HFFc6 (cell line): ENCODE results near the gene MSI2. TPM values are rescaled to one million over a fixed set of nuclear protein-coding genes. Genes with fewer than 3 reads are reported as not detected.

ENCODE experiments used
- DNase-seq: peaks from one replicate; pipeline ENCODE4 v3.0.0-alpha.2; 2018
- H3K27ac Mint-ChIP-seq: 2 replicates; pipeline ENCODE4 v1.8.0; 2020; ENCODE audit warnings: mild to moderate bottlenecking, mixed read lengths
- H3K27me3 Mint-ChIP-seq: 2 replicates; pipeline ENCODE4 v1.8.0; 2021; ENCODE audit warnings: mild to moderate bottlenecking, moderate library complexity, mixed read lengths; ENCODE audit not compliant: insufficient read depth
- H3K36me3 Mint-ChIP-seq: 2 replicates; pipeline ENCODE4 v1.8.0; 2021; ENCODE audit warnings: low read depth, mixed read lengths
- H3K4me1 Mint-ChIP-seq: 2 replicates; pipeline ENCODE4 v1.8.0; 2020; ENCODE audit warnings: low read depth, mixed read lengths
- H3K4me3 Mint-ChIP-seq: 2 replicates; pipeline ENCODE4 v1.8.0; 2020; ENCODE audit warnings: mild to moderate bottlenecking, moderate library complexity, mixed read lengths
- H3K9me3 Mint-ChIP-seq: 2 replicates; pipeline ENCODE4 v1.8.0; 2020; ENCODE audit warnings: mild to moderate bottlenecking, mixed read lengths
- CTCF ChIP-seq: fragments of 200-600 bp; sonication (generic); IDR thresholded peaks from 2 replicates; pipeline ENCODE4 v1.5.0; 2021; ENCODE audit warnings: antibody characterized with exemption, mild to moderate bottlenecking
- total RNA-seq, 6 experiments: library from RNA; stranded (reverse); fragmentation: NEBNext Ultra II Directional; extraction: Animal tissue kit (Norgen Biotek cat#: 25700); gene quantifications; 2 replicates in 1 of 6; 3 replicates in 5 of 6; pipeline ENCODE4 v1.2.3, GENCODE V29; 2021

Gene MSI2
- total RNA-seq, 6 experiments from 2014 or later, result 53.5 to 71.7 (median 55.0) TPM

- no peak for DNase-seq
- peaks cover 32% of the 10 kb centered on the region for H3K4me1 Mint-ChIP-seq
- peaks cover 2% of the 10 kb centered on the region for H3K27me3 Mint-ChIP-seq
- H3K27ac Mint-ChIP-seq, result no peak overlapping the region; the same call in 1 of the 2 replicates
- H3K36me3 Mint-ChIP-seq, result peaks cover 22% of the 10 kb centered on the region
- no peak for TF ChIP-seq CTCF
- H3K4me3 Mint-ChIP-seq, result no peak overlapping the region
- peaks cover 5% of the 10 kb centered on the region; the same call in 1 of the 2 replicates for H3K9me3 Mint-ChIP-seq
Observed at GRCh38 chr17:57375040-57375769, 118.9 kb downstream of the MSI2 start.

GRCh38 chr17:57375770-57376225 is 119.5 kb downstream of the MSI2 start:
- Mint-ChIP-seq H3K9me3 (peaks cover 5% of the 10 kb centered on the region; the same call in 1 of the 2 replicates), H3K4me3 (no peak overlapping the region), H3K27ac (no peak overlapping the region), H3K4me1 (peaks cover 26% of the 10 kb centered on the region), H3K27me3 (peaks cover 2% of the 10 kb centered on the region), H3K36me3 (peaks cover 22% of the 10 kb centered on the region)
- no peak for DNase-seq
- TF ChIP-seq CTCF, result no peak

- Mint-ChIP-seq H3K4me1 (peaks cover 18% of the 10 kb centered on the region), H3K36me3 (peaks cover 22% of the 10 kb centered on the region), H3K9me3 (peaks cover 5% of the 10 kb centered on the region; the same call in 1 of the 2 replicates), H3K27ac (no peak overlapping the region), H3K4me3 (no peak overlapping the region), H3K27me3 (peaks cover 2% of the 10 kb centered on the region)
- DNase-seq, result no peak
- TF ChIP-seq CTCF, result no peak
Observed at GRCh38 chr17:57377094-57377493, 120.8 kb downstream of the MSI2 start.

GRCh38 chr17:57379237-57379894 is 123.0 kb downstream of the MSI2 start:
- no peak overlapping the region for H3K27ac Mint-ChIP-seq
- DNase-seq, result no peak
- peaks cover 2% of the 10 kb centered on the region for H3K27me3 Mint-ChIP-seq
- no peaks in the 10 kb centered on the region; the same call in 1 of the 2 replicates for H3K9me3 Mint-ChIP-seq
- no peak overlapping the region for H3K4me3 Mint-ChIP-seq
- peaks cover 10% of the 10 kb centered on the region for H3K36me3 Mint-ChIP-seq
- no peak for TF ChIP-seq CTCF
- H3K4me1 Mint-ChIP-seq, result peaks cover 22% of the 10 kb centered on the region

GRCh38 chr17:57379895-57380434 is 123.6 kb downstream of the MSI2 start:
- no peak overlapping the region for H3K4me3 Mint-ChIP-seq
- peaks cover 2% of the 10 kb centered on the region for H3K27me3 Mint-ChIP-seq
- H3K27ac Mint-ChIP-seq, result no peak overlapping the region

More at GRCh38 chr17:57379895-57380434, 123.6 kb downstream of the MSI2 start:
- DNase-seq, result no peak
- peaks cover 19% of the 10 kb centered on the region for H3K4me1 Mint-ChIP-seq
- TF ChIP-seq CTCF, result no peak
- H3K36me3 Mint-ChIP-seq, result peaks cover 15% of the 10 kb centered on the region
- no peaks in the 10 kb centered on the region; the same call in 1 of the 2 replicates for H3K9me3 Mint-ChIP-seq
